ENCODE results near the gene MIEN1.
A peak's percentile ranks its signal among the peaks of the same experiment; 100 is the strongest.
"Not testable (repeated sequence)": the region's sequence is repeated elsewhere in the genome, so short reads cannot be mapped to it uniquely, and the experiment has no call there.

The MIEN1 gene

GRCh38 chr17:39726617-39727016, 3.7 kb downstream of the MIEN1 start:
- Histone ChIP-seq H4K5ac (ENCODE audit: low read length) (no peak overlapping the region), H2BK15ac (replicated peaks; ENCODE audit: low read depth) (no peak overlapping the region), H3K36me3 (ENCODE audit: control insufficient read depth, insufficient read depth, low read length) (peaks cover 3% of the 10 kb centered on the region), H3K79me1 (ENCODE audit: low read length) (no peaks in the 10 kb centered on the region), H3K4me1 (ENCODE audit: control insufficient read depth, low read depth, low read length) (no peaks in the 10 kb centered on the region), H4K8ac (ENCODE audit: low read depth, low read length) (no peak overlapping the region), H3K56ac (ENCODE audit: low read length) (no peak overlapping the region), H3K4me3 (ENCODE audit: low read length) (no peak overlapping the region), H3K4ac (ENCODE audit: low read depth, low read length) (no peak overlapping the region), H2BK120ac (ENCODE audit: low read depth, low read length) (no peak overlapping the region), H3K9ac (ENCODE audit: low read length) (no peak overlapping the region), H3K23ac (ENCODE audit: low read length) (no peak overlapping the region), H2BK5ac (ENCODE audit: low read length) (no peak overlapping the region), H3K18ac (ENCODE audit: low read length) (no peak overlapping the region), H3K27ac (ENCODE audit: low read depth, low read length) (no peak overlapping the region), H3K79me2 (ENCODE audit: control insufficient read depth, insufficient read depth, low read length) (no peaks in the 10 kb centered on the region), H2AK5ac (ENCODE audit: low read length) (no peak overlapping the region), H3K27me3 (ENCODE audit: insufficient read depth, low read length, poor library complexity) (no peaks in the 10 kb centered on the region), H3K4me2 (ENCODE audit: low read length) (no peak overlapping the region)
- no CpG with 5 or more reads among the region's 9 CpGs for WGBS (ENCODE audit: extremely low coverage, insufficient coverage, low lambda C conversion rate)
- no peak for DNase-seq

GRCh38 chr17:39725923-39726322, 4.4 kb downstream of the MIEN1 start:
- not testable (repeated sequence) for H3K27me3 ChIP-seq (ENCODE audit: insufficient read depth, low read length, poor library complexity); H2BK120ac ChIP-seq (ENCODE audit: low read depth, low read length); H2AK5ac ChIP-seq (ENCODE audit: low read length); H2BK15ac ChIP-seq (replicated peaks; ENCODE audit: low read depth); H3K23ac ChIP-seq (ENCODE audit: low read length); H4K5ac ChIP-seq (ENCODE audit: low read length); H4K8ac ChIP-seq (ENCODE audit: low read depth, low read length); DNase-seq; H3K36me3 ChIP-seq (ENCODE audit: control insufficient read depth, insufficient read depth, low read length); H3K56ac ChIP-seq (ENCODE audit: low read length); H3K9ac ChIP-seq (ENCODE audit: low read length); H3K18ac ChIP-seq (ENCODE audit: low read length); H3K79me1 ChIP-seq (ENCODE audit: low read length); H2BK5ac ChIP-seq (ENCODE audit: low read length); H3K27ac ChIP-seq (ENCODE audit: low read depth, low read length); H3K4me2 ChIP-seq (ENCODE audit: low read length); H3K4me1 ChIP-seq (ENCODE audit: control insufficient read depth, low read depth, low read length); H3K4me3 ChIP-seq (ENCODE audit: low read length); H3K4ac ChIP-seq (ENCODE audit: low read depth, low read length); H3K79me2 ChIP-seq (ENCODE audit: control insufficient read depth, insufficient read depth, low read length)
- WGBS (ENCODE audit: extremely low coverage, insufficient coverage, low lambda C conversion rate) = no CpG with 5 or more reads among the region's 1 CpG

- no peak overlapping the region for H2BK120ac ChIP-seq (ENCODE audit: low read depth, low read length)
- no peak overlapping the region for H4K8ac ChIP-seq (ENCODE audit: low read depth, low read length)
Observed at GRCh38 chr17:39724731-39725130, 5.6 kb downstream of the MIEN1 start.

GRCh38 chr17:39722965-39723848, 7.1 kb downstream of the MIEN1 start:
- H3K4me1 ChIP-seq (ENCODE audit: control insufficient read depth, low read depth, low read length) = no peaks in the 10 kb centered on the region
- no peak overlapping the region for H3K9ac ChIP-seq (ENCODE audit: low read length)
- no peak overlapping the region for H3K18ac ChIP-seq (ENCODE audit: low read length)
- no peak overlapping the region for H2BK120ac ChIP-seq (ENCODE audit: low read depth, low read length)
- no peak overlapping the region for H2AK5ac ChIP-seq (ENCODE audit: low read length)
- no peak overlapping the region for H3K27ac ChIP-seq (ENCODE audit: low read depth, low read length)
- no peak overlapping the region for H3K4me2 ChIP-seq (ENCODE audit: low read length)
- no peaks in the 10 kb centered on the region for H3K79me2 ChIP-seq (ENCODE audit: control insufficient read depth, insufficient read depth, low read length)
- H3K56ac ChIP-seq (ENCODE audit: low read length) = no peak overlapping the region
- H3K36me3 ChIP-seq (ENCODE audit: control insufficient read depth, insufficient read depth, low read length) = peaks cover 4% of the 10 kb centered on the region
- H3K4me3 ChIP-seq (ENCODE audit: low read length) = no peak overlapping the region
- no CpG with 5 or more reads among the region's 34 CpGs for WGBS (ENCODE audit: extremely low coverage, insufficient coverage, low lambda C conversion rate)
- no peak overlapping the region for H4K5ac ChIP-seq (ENCODE audit: low read length)
- no peak overlapping the region for H2BK15ac ChIP-seq (replicated peaks; ENCODE audit: low read depth)
- H3K4ac ChIP-seq (ENCODE audit: low read depth, low read length) = no peak overlapping the region
- H3K23ac ChIP-seq (ENCODE audit: low read length) = no peak overlapping the region
- H3K79me1 ChIP-seq (ENCODE audit: low read length) = no peaks in the 10 kb centered on the region
- no peaks in the 10 kb centered on the region for H3K27me3 ChIP-seq (ENCODE audit: insufficient read depth, low read length, poor library complexity)
- peak; percentile 64 for DNase-seq
- H4K8ac ChIP-seq (ENCODE audit: low read depth, low read length) = no peak overlapping the region
- H2BK5ac ChIP-seq (ENCODE audit: low read length) = no peak overlapping the region

More at GRCh38 chr17:39724731-39725130, 5.6 kb downstream of the MIEN1 start:
- Histone ChIP-seq H3K56ac (ENCODE audit: low read length) (no peak overlapping the region), H3K36me3 (ENCODE audit: control insufficient read depth, insufficient read depth, low read length) (peaks cover 3% of the 10 kb centered on the region), H4K5ac (ENCODE audit: low read length) (no peak overlapping the region), H3K79me1 (ENCODE audit: low read length) (no peaks in the 10 kb centered on the region), H3K27ac (ENCODE audit: low read depth, low read length) (no peak overlapping the region), H3K9ac (ENCODE audit: low read length) (no peak overlapping the region), H3K4me3 (ENCODE audit: low read length) (no peak overlapping the region), H3K79me2 (ENCODE audit: control insufficient read depth, insufficient read depth, low read length) (no peaks in the 10 kb centered on the region), H3K23ac (ENCODE audit: low read length) (no peak overlapping the region), H3K4me1 (ENCODE audit: control insufficient read depth, low read depth, low read length) (no peaks in the 10 kb centered on the region), H3K27me3 (ENCODE audit: insufficient read depth, low read length, poor library complexity) (no peaks in the 10 kb centered on the region), H2BK15ac (replicated peaks; ENCODE audit: low read depth) (no peak overlapping the region), H3K4me2 (ENCODE audit: low read length) (no peak overlapping the region), H3K18ac (ENCODE audit: low read length) (no peak overlapping the region), H3K4ac (ENCODE audit: low read depth, low read length) (no peak overlapping the region), H2AK5ac (ENCODE audit: low read length) (no peak overlapping the region), H2BK5ac (ENCODE audit: low read length) (no peak overlapping the region)
- WGBS (ENCODE audit: extremely low coverage, insufficient coverage, low lambda C conversion rate) = no CpG with 5 or more reads among the region's 13 CpGs
- no peak for DNase-seq

- no peak overlapping the region for H3K23ac ChIP-seq (ENCODE audit: low read length)
- H3K27ac ChIP-seq (ENCODE audit: low read depth, low read length) = no peak overlapping the region
- no peaks in the 10 kb centered on the region for H3K27me3 ChIP-seq (ENCODE audit: insufficient read depth, low read length, poor library complexity)
- H3K4me1 ChIP-seq (ENCODE audit: control insufficient read depth, low read depth, low read length) = no peaks in the 10 kb centered on the region
- H2BK5ac ChIP-seq (ENCODE audit: low read length) = no peak overlapping the region
- no peak overlapping the region for H2BK120ac ChIP-seq (ENCODE audit: low read depth, low read length)
- no peak for DNase-seq
- no peak overlapping the region for H3K4me3 ChIP-seq (ENCODE audit: low read length)
- H3K79me1 ChIP-seq (ENCODE audit: low read length) = no peaks in the 10 kb centered on the region
- H3K4ac ChIP-seq (ENCODE audit: low read depth, low read length) = no peak overlapping the region
- no peak overlapping the region for H4K8ac ChIP-seq (ENCODE audit: low read depth, low read length)
- H3K79me2 ChIP-seq (ENCODE audit: control insufficient read depth, insufficient read depth, low read length) = no peaks in the 10 kb centered on the region
- H4K5ac ChIP-seq (ENCODE audit: low read length) = no peak overlapping the region
- H3K36me3 ChIP-seq (ENCODE audit: control insufficient read depth, insufficient read depth, low read length) = peaks cover 4% of the 10 kb centered on the region
- H3K4me2 ChIP-seq (ENCODE audit: low read length) = no peak overlapping the region
- no peak overlapping the region for H2BK15ac ChIP-seq (replicated peaks; ENCODE audit: low read depth)
- H2AK5ac ChIP-seq (ENCODE audit: low read length) = no peak overlapping the region
- WGBS (ENCODE audit: extremely low coverage, insufficient coverage, low lambda C conversion rate) = no CpG with 5 or more reads among the region's 6 CpGs
- H3K56ac ChIP-seq (ENCODE audit: low read length) = no peak overlapping the region
- no peak overlapping the region for H3K9ac ChIP-seq (ENCODE audit: low read length)
- no peak overlapping the region for H3K18ac ChIP-seq (ENCODE audit: low read length)
Observed at GRCh38 chr17:39722104-39722503, 8.2 kb downstream of the MIEN1 start.

Measured in mesendoderm (in vitro differentiated cells).